Measurements from ENCODE around the gene NFIB.

DNA sequence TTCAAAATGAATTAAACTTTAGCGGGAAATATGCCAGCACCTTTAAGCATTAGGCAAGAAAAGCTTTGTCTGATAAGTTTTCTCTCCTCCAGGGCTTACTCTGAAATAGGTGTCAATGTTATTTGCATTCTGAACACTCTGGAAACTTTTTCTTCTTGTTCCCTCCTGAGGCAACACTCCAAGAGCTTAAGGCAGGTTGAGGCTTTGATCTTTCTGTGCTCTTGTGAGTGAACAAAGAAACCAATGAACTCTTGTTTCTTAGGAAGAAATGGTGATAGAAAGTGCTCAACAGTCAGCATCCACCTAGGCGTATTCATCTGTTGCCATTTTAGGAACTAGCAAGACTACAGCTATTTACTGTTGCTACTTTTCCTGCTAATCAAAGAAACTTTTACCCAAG, 259.8 kb downstream of the NFIB start:
- TF ChIP-seq, protein P1, sequence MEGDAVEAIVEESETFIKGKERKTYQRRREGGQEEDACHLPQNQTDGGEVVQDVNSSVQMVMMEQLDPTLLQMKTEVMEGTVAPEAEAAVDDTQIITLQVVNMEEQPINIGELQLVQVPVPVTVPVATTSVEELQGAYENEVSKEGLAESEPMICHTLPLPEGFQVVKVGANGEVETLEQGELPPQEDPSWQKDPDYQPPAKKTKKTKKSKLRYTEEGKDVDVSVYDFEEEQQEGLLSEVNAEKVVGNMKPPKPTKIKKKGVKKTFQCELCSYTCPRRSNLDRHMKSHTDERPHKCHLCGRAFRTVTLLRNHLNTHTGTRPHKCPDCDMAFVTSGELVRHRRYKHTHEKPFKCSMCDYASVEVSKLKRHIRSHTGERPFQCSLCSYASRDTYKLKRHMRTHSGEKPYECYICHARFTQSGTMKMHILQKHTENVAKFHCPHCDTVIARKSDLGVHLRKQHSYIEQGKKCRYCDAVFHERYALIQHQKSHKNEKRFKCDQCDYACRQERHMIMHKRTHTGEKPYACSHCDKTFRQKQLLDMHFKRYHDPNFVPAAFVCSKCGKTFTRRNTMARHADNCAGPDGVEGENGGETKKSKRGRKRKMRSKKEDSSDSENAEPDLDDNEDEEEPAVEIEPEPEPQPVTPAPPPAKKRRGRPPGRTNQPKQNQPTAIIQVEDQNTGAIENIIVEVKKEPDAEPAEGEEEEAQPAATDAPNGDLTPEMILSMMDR (IDR thresholded peaks at IDR 0.05): no peak
- TF ChIP-seq POLR2A (IDR thresholded peaks at IDR 0.05): no peak

Measured in body of pancreas (tissue), 4 donors.